Ishikawa (cell line): ENCODE results near the gene PTCHD1.

ENCODE experiments used
- EP300 ChIP-seq: IDR thresholded peaks from 2 replicates; pipeline ENCODE4 v1.6.1; 2012; ENCODE audit warnings: borderline replicate concordance
- NFIC ChIP-seq: IDR thresholded peaks from 2 replicates; pipeline ENCODE4 v1.6.1; 2012
- TEAD4 ChIP-seq: IDR thresholded peaks from 2 replicates; pipeline ENCODE4 v1.6.1; 2012
- TF ChIP-seq, protein P1 (sequence below): IDR thresholded peaks from 2 replicates; pipeline ENCODE4 v1.6.1; 2012
- TF ChIP-seq, protein P2 (sequence below): IDR thresholded peaks from 2 replicates; pipeline ENCODE4 v1.6.1; 2012; ENCODE audit warnings: low read depth, mild to moderate bottlenecking

DNA sequence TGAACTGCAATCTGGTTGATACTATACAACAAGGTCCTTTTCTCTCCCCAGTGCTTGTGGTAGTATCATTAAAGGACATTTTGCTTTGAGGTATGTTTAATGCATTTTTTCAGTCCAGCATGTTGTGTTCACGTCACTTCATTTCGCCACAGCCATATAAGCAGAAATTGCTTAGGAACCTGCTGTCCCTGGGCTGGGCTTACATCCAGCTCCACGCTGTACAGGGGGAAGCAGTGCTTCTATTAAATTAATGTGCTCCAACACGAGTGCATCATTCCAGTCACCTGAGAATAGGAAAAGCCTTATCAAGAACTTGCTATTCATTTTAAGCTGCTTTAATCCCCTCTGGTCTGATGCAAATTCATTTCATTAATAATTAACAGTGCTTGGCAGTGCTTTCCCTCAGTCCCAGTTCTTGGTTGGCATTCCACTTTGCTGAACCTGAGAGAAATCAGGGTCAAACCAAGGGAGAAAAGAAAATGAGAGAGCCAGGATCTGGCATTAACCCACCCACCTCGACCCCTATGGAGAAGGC is 47.4 kb upstream of the PTCHD1 start:
- TF ChIP-seq EP300, result no peak
- TF ChIP-seq NFIC, result no peak
- TF ChIP-seq, protein P1, sequence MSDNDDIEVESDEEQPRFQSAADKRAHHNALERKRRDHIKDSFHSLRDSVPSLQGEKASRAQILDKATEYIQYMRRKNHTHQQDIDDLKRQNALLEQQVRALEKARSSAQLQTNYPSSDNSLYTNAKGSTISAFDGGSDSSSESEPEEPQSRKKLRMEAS, result no peak
- TF ChIP-seq TEAD4, result no peak
- TF ChIP-seq, protein P2, sequence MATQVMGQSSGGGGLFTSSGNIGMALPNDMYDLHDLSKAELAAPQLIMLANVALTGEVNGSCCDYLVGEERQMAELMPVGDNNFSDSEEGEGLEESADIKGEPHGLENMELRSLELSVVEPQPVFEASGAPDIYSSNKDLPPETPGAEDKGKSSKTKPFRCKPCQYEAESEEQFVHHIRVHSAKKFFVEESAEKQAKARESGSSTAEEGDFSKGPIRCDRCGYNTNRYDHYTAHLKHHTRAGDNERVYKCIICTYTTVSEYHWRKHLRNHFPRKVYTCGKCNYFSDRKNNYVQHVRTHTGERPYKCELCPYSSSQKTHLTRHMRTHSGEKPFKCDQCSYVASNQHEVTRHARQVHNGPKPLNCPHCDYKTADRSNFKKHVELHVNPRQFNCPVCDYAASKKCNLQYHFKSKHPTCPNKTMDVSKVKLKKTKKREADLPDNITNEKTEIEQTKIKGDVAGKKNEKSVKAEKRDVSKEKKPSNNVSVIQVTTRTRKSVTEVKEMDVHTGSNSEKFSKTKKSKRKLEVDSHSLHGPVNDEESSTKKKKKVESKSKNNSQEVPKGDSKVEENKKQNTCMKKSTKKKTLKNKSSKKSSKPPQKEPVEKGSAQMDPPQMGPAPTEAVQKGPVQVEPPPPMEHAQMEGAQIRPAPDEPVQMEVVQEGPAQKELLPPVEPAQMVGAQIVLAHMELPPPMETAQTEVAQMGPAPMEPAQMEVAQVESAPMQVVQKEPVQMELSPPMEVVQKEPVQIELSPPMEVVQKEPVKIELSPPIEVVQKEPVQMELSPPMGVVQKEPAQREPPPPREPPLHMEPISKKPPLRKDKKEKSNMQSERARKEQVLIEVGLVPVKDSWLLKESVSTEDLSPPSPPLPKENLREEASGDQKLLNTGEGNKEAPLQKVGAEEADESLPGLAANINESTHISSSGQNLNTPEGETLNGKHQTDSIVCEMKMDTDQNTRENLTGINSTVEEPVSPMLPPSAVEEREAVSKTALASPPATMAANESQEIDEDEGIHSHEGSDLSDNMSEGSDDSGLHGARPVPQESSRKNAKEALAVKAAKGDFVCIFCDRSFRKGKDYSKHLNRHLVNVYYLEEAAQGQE, result no peak
